IMR-90 (cell line): ENCODE data around the gene INO80B. TPM values are rescaled to one million over a fixed set of nuclear protein-coding genes. Genes with fewer than 3 reads are reported as not detected.

Experiments
- ATAC-seq: fragments of 200-7000 bp; cut with Tn5 transposase; 2 replicates; pipeline ENCODE4 v1.9.1; 2020; ENCODE audit warnings: low read depth, mild to moderate bottlenecking, moderate library complexity
- BruUV-seq: library from RNA; stranded (reverse); fragments of 400-500 nt; replicated peaks from 2 replicates; lab custom pipeline; 2021; lab: Mats Ljungman, UMichigan
- CTCF ChIA-PET: fragments of 300-600 bp; formaldehyde crosslinking; extraction: SDS; loops from one replicate; lab custom pipeline; 2021; ENCODE audit warnings: antibody characterized with exemption; lab: Yijun Ruan, JAX
- POLR2A ChIA-PET: fragments of 300-600 bp; sonication (Branson Sonifier 250); formaldehyde crosslinking; loops from one replicate; lab custom pipeline; 2022; ENCODE audit warnings: antibody characterized with exemption; ENCODE audit not compliant: unreplicated experiment; lab: Charles Lee
- DNase-seq: peaks from one replicate; pipeline ENCODE4 v3.0.0; 2013
- H2AFZ ChIP-seq: replicated peaks from 2 replicates; pipeline ENCODE3; 2013; ENCODE audit warnings: low read length, mild to moderate bottlenecking; ENCODE audit not compliant: poor library complexity
- H2AK5ac ChIP-seq: 2 replicates; pipeline ENCODE4 v1.6.1; 2013; ENCODE audit warnings: low read depth, low read length, inconsistent platforms
- H2AK9ac ChIP-seq: replicated peaks from 2 replicates; pipeline ENCODE3; 2013; ENCODE audit warnings: mild to moderate bottlenecking, low read depth, low read length, moderate library complexity; ENCODE audit not compliant: poor library complexity
- H2BK120ac ChIP-seq: 2 replicates; pipeline ENCODE4 v1.6.1; 2013; ENCODE audit warnings: low read depth, low read length, inconsistent platforms
- H2BK15ac ChIP-seq: 3 replicates; pipeline ENCODE4 v1.6.1; 2013; ENCODE audit warnings: low read depth, low read length, inconsistent platforms
- H2BK20ac ChIP-seq: 2 replicates; pipeline ENCODE4 v1.6.1; 2013; ENCODE audit warnings: low read depth, mild to moderate bottlenecking, inconsistent platforms, low read length, moderate library complexity
- H2BK5ac ChIP-seq: 2 replicates; pipeline ENCODE4 v1.6.1; 2013; ENCODE audit warnings: mild to moderate bottlenecking, low read depth, low read length, inconsistent platforms; ENCODE audit not compliant: poor library complexity, severe bottlenecking
- H3K14ac ChIP-seq: replicated peaks from 2 replicates; pipeline ENCODE4 v1.6.1; 2013; ENCODE audit warnings: low read depth, low read length, inconsistent platforms
- H3K18ac ChIP-seq: 2 replicates; pipeline ENCODE4 v1.6.1; 2013; ENCODE audit warnings: low read depth, low read length, control low read depth
- H3K23ac ChIP-seq: 2 replicates; pipeline ENCODE4 v1.6.1; 2013; ENCODE audit warnings: low read depth, low read length, inconsistent platforms
- H3K27ac ChIP-seq: 2 replicates; pipeline ENCODE4 v1.5.1; 2013; ENCODE audit warnings: mild to moderate bottlenecking, control low read depth, low read length; ENCODE audit not compliant: insufficient read depth
- H3K27me3 ChIP-seq: 2 replicates; pipeline ENCODE4 v1.6.1; 2013; ENCODE audit warnings: low read length; ENCODE audit not compliant: control insufficient read depth, insufficient read depth
- H3K36me3 ChIP-seq: 2 replicates; pipeline ENCODE4 v1.6.1; 2013; ENCODE audit warnings: low read length, mixed read lengths; ENCODE audit not compliant: control insufficient read depth, insufficient read depth
- H3K4ac ChIP-seq: 2 replicates; pipeline ENCODE4 v1.6.1; 2013; ENCODE audit warnings: low read depth, low read length, inconsistent platforms
- H3K4me1 ChIP-seq: 2 replicates; pipeline ENCODE4 v1.6.1; 2013; ENCODE audit warnings: low read length, mixed read lengths; ENCODE audit not compliant: control insufficient read depth, insufficient read depth
- H3K4me2 ChIP-seq: 2 replicates; pipeline ENCODE4 v1.6.1; 2013; ENCODE audit warnings: low read depth, mild to moderate bottlenecking, control low read depth, low read length, moderate library complexity
- H3K4me3 ChIP-seq: 2 replicates; pipeline ENCODE4 v1.5.1; 2013; ENCODE audit warnings: low read depth, mild to moderate bottlenecking, control low read depth, low read length, moderate library complexity; ENCODE audit not compliant: insufficient read depth
- H3K56ac ChIP-seq: 2 replicates; pipeline ENCODE4 v1.6.1; 2013; ENCODE audit warnings: low read length, inconsistent platforms; ENCODE audit not compliant: insufficient read depth; ENCODE audit errors: extremely low read depth
- H3K79me1 ChIP-seq, 2 experiments: 2 replicates each; pipeline ENCODE4 v1.6.1; 2013; ENCODE audit warnings: low read length in 2 of 2, inconsistent platforms in 1 of 2, low read depth in 1 of 2
- H3K9ac ChIP-seq: 2 replicates; pipeline ENCODE4 v1.6.1; 2013; ENCODE audit warnings: low read depth, low read length, control low read depth
- H3K9me1 ChIP-seq: 2 replicates; pipeline ENCODE4 v1.6.1; 2013; ENCODE audit warnings: low read length, inconsistent platforms; ENCODE audit not compliant: insufficient read depth
- H3K9me3 ChIP-seq: 2 replicates; pipeline ENCODE4 v1.6.1; 2013; ENCODE audit warnings: low read length; ENCODE audit not compliant: control insufficient read depth, insufficient read depth
- H4K20me1 ChIP-seq: 2 replicates; pipeline ENCODE4 v1.6.1; 2013; ENCODE audit warnings: low read length, inconsistent platforms; ENCODE audit not compliant: insufficient read depth
- H4K5ac ChIP-seq: 2 replicates; pipeline ENCODE4 v1.6.1; 2013; ENCODE audit warnings: mild to moderate bottlenecking, low read depth, low read length, control low read depth
- H4K8ac ChIP-seq, 2 experiments: 2 replicates each; pipeline ENCODE4 v1.6.1; 2013; ENCODE audit warnings: low read depth in 2 of 2, low read length in 2 of 2, control low read depth in 1 of 2, inconsistent platforms in 1 of 2
- H4K91ac ChIP-seq: 2 replicates; pipeline ENCODE4 v1.6.1; 2013; ENCODE audit warnings: low read depth, low read length, inconsistent platforms; ENCODE audit not compliant: insufficient read depth
- POLR2A ChIP-seq: IDR thresholded peaks from 2 replicates; pipeline ENCODE4 v1.6.1; 2012; ENCODE audit warnings: mild to moderate bottlenecking, low read depth, low read length
- WGBS, 2 experiments: methylation state at CpG; one replicate each; pipeline versions ENCODE4 v1.1.5 to v1.1.7; 2013; ENCODE audit warnings: missing lambda C conversion rate in 2 of 2; ENCODE audit not compliant: insufficient read length in 1 of 2; ENCODE audit errors: extremely low coverage in 2 of 2; 5-methylcytosine and 5-hydroxymethylcytosine counted together
- dilution Hi-C: fragments of 300-500 bp; cut with HindIII; formaldehyde crosslinking; loops from one replicate; pipeline ENCODE4 v1.14.3; 2018; ENCODE audit warnings: low sequenced_read_pairs; ENCODE audit not compliant: unreplicated experiment
- in situ Hi-C: fragments of 300-500 bp; cut with MboI; formaldehyde crosslinking; loops from 3 replicates; pipeline ENCODE4 v1.14.3; 2019; ENCODE audit warnings: low sequenced_read_pairs, inconsistent platforms, mixed read lengths
- intact Hi-C: fragments of 100-400 bp; cut with micrococcal nuclease; formaldehyde crosslinking; loops from 2 replicates; pipeline ENCODE4 v1.10.0; 2022
- polyA plus RNA-seq, 3 experiments: library from polyadenylated mRNA; depleted of rRNA; stranded (reverse); fragments of >200 nt; gene quantifications; 2 replicates each; pipeline ENCODE4 v1.2.3, GENCODE V29; 2012; ENCODE audit warnings: low replicate concordance in 1 of 3
- total RNA-seq: library from RNA; depleted of rRNA; stranded (reverse); fragments of >200 nt; gene quantifications from 2 replicates; pipeline ENCODE4 v1.2.3, GENCODE V29; 2012
- TF ChIP-seq, protein P1 (sequence below): fragments of 150-350 bp; IDR thresholded peaks from 2 replicates; pipeline ENCODE4 v1.6.1; 2017; ENCODE audit warnings: mild to moderate bottlenecking, antibody characterized with exemption, low read length, low read depth

The INO80B gene
- total and polyA plus RNA-seq, 2 of the 4 experiments (the other 2 are of a cell fraction): 4.5 to 10.5 TPM

DNA sequence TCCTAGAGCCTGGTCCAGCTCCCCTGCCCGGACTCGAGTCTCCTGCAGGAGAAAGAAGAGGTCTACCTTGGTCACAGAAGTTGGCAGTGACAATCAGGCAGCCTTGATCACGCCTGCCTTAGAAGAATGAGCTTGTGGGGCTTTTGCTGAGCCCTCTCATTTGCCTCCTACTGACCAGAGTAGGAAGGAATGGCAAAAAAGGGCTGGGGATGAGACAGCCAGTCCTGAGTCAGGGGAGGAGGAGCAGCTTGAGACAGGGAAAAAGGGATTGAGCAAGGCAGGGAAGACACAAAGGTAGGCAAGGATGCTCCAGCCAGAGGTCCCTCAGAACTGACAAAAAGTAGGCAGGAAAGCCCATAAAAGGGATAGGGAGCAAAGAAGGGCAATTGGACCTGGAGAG is 27.3 kb upstream of the INO80B start:
- Histone ChIP-seq H2AK5ac (no peak overlapping the region), H3K4ac (no peak overlapping the region), H3K4me1 (no peaks in the 10 kb centered on the region), H3K4me2 (no peak overlapping the region), H4K5ac (no peak overlapping the region), H3K4me3 (no peak overlapping the region), H3K18ac (no peak overlapping the region), H3K79me1 (peaks cover 2 to 8% of the 10 kb centered on the region in 2 experiments; a peak in 2 of 4 replicates), H2BK20ac (no peak overlapping the region), H3K27me3 (no peaks in the 10 kb centered on the region), H2BK15ac (no peak overlapping the region), H2AK9ac (peak overlapping the region; percentile 30), H3K9ac (no peak overlapping the region), H4K20me1 (0 out of 2 replicates have a peak, but pooled peaks cover 3% of the 10 kb centered on the region), H4K8ac (no peak overlapping the region), H2BK120ac (no peak overlapping the region), H3K14ac (no peak overlapping the region), H3K9me3 (no peaks in the 10 kb centered on the region), H2AFZ (no peak overlapping the region), H3K27ac (no peak overlapping the region), H2BK5ac (no peak overlapping the region), H4K91ac (no peak overlapping the region), H3K56ac (no peak overlapping the region), H3K9me1 (peaks cover 4% of the 10 kb centered on the region; the same call in 1 of the 2 replicates), H3K23ac (no peak overlapping the region), H3K36me3 (peaks cover 69% of the 10 kb centered on the region)
- ChIA-PET CTCF (no interaction called here), POLR2A (no interaction called here)
- no peak for TF ChIP-seq POLR2A
- TF ChIP-seq, protein P1, sequence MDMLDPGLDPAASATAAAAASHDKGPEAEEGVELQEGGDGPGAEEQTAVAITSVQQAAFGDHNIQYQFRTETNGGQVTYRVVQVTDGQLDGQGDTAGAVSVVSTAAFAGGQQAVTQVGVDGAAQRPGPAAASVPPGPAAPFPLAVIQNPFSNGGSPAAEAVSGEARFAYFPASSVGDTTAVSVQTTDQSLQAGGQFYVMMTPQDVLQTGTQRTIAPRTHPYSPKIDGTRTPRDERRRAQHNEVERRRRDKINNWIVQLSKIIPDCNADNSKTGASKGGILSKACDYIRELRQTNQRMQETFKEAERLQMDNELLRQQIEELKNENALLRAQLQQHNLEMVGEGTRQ: no peak
- WGBS, 2 experiments: 100% methylated on average over 2 of the region's 3 CpGs; no CpG with 5 or more reads in 1 of the 2 experiments
- ATAC-seq: peak; percentile 25; the same call in 1 of the 2 replicates
- DNase-seq: peak; percentile 25
- dilution Hi-C loops: no loop called here
- in situ Hi-C loops: no loop called here
- no TSS peak for BruUV-seq
- intact Hi-C loops: no loop called here
